ENCODE measurements around the gene MGAT5. TPM values are rescaled to one million over a fixed set of nuclear protein-coding genes. Genes with fewer than 3 reads are reported as not detected.

Gene MGAT5
- total RNA-seq, 1 donor from 2014 or later: 98.7 TPM

DNA sequence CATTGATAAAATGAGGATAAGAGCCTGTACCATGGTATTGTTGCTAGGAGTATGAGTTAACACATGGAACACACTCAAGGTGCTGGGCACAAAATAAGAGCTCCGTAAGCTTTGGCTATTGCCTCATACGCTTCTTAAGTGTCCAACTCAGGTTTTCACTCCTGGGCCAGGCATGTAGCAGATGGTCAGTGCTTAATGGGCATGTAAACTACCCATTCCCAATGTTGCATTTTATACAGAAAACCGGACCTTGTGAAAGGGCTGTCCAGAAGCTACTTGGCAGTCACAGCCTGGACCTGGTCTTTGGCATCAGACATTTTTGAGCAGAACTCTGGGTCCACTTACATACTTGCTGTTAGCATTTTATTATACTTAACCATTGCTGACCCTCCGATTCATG lies 26.9 kb downstream of the MGAT5 start:
- intact Hi-C loops (cut with micrococcal nuclease): no loop called here
- Histone ChIP-seq H3K27me3 (ENCODE audit: low read depth) (no peaks in the 10 kb centered on the region), H3K4me1 (peaks cover 75% of the 10 kb centered on the region), H3K4me3 (no peak overlapping the region), H3K9me3 (replicated peaks) (no peaks in the 10 kb centered on the region), H3K27ac (replicated peaks) (peak overlapping the region; percentile 69), H3K36me3 (no peaks in the 10 kb centered on the region)
- no peak for DNase-seq
- no peak for TF ChIP-seq CTCF (IDR thresholded peaks at IDR 0.05; ENCODE audit: borderline replicate concordance)

- Histone ChIP-seq H3K36me3 (no peaks in the 10 kb centered on the region), H3K27me3 (ENCODE audit: low read depth) (no peaks in the 10 kb centered on the region), H3K9me3 (replicated peaks) (no peaks in the 10 kb centered on the region), H3K27ac (replicated peaks) (peak overlapping the region; percentile 69), H3K4me3 (no peak overlapping the region), H3K4me1 (peaks cover 75% of the 10 kb centered on the region)
- DNase-seq: no peak
- intact Hi-C loops (cut with micrococcal nuclease): no loop called here
- TF ChIP-seq CTCF (IDR thresholded peaks at IDR 0.05; ENCODE audit: borderline replicate concordance): no peak
Observed at GRCh38 chr2:134281815-134282419, 28.0 kb downstream of the MGAT5 start.

DNA sequence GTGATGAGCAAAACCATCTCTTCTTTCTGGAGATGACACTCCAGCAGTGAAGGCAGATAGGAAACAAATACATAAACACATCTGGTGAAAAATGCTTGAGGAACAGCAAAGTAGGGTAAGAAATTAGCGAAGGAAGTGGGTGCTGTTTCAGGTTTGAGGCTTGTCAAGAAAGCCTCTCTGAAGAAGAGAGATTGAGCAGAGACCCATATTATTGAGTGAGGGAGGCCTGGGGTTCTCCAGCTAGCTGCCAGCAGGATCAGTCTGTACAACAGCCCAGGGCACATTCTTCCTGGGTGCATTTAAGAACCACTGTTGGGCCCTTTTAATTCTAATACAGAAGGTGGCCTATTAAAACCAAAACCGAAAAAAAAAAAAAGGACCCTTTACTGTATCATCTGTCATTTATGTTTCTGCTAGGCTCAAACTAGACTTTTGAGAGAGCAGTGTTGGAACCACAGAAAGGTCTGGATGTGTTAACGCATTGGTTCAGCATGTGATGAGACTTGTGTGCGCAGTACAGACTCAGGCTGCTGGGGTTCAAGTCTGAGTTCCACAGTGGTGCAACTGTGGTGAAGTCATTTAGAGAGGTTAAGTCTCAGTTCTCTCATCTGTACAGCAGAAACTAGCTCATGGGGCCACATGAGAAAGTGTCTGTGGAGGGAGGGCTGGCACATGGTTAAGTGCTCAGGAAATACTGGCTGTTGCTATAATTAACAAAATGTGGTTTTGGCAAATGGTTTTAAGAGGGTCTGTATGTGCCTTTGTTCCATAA lies 28.9 kb downstream of the MGAT5 start:
- H3K27me3 ChIP-seq (ENCODE audit: low read depth): no peaks in the 10 kb centered on the region
- DNase-seq: no peak
- no peak for TF ChIP-seq CTCF (IDR thresholded peaks at IDR 0.05; ENCODE audit: borderline replicate concordance)
- intact Hi-C loops (cut with micrococcal nuclease): no loop called here
- H3K36me3 ChIP-seq: no peaks in the 10 kb centered on the region
- peaks cover 80% of the 10 kb centered on the region for H3K4me1 ChIP-seq
- H3K4me3 ChIP-seq: no peak overlapping the region
- peak overlapping the region; percentile 69 for H3K27ac ChIP-seq (replicated peaks)
- H3K9me3 ChIP-seq (replicated peaks): no peaks in the 10 kb centered on the region

DNA sequence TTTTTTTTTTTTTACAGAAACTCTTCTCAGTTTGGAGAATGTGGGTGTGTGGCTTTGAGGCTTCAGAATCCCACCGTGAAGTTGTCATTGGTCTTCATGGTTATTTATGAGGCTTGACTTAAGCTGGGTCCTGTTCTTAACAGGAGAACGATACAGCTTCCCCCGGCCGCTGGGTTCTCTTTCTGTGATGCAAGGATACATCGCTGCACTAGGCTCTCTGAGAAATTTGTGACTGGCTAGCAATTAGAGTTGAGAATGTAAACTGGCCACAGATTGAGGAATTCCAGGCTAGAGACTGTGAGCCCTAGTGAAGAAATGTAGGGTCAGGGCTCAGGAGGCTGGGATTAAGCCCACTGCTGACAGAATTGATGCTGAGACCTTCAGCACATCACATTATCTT lies 29.8 kb downstream of the MGAT5 start:
- no peaks in the 10 kb centered on the region for H3K9me3 ChIP-seq (replicated peaks)
- H3K27ac ChIP-seq (replicated peaks): no peak overlapping the region
- no peaks in the 10 kb centered on the region for H3K36me3 ChIP-seq
- H3K4me1 ChIP-seq: peaks cover 80% of the 10 kb centered on the region
- no peak for TF ChIP-seq CTCF (IDR thresholded peaks at IDR 0.05; ENCODE audit: borderline replicate concordance)
- DNase-seq: no peak
- intact Hi-C loops (cut with micrococcal nuclease): no loop called here
- no peaks in the 10 kb centered on the region for H3K27me3 ChIP-seq (ENCODE audit: low read depth)
- H3K4me3 ChIP-seq: no peak overlapping the region

DNA sequence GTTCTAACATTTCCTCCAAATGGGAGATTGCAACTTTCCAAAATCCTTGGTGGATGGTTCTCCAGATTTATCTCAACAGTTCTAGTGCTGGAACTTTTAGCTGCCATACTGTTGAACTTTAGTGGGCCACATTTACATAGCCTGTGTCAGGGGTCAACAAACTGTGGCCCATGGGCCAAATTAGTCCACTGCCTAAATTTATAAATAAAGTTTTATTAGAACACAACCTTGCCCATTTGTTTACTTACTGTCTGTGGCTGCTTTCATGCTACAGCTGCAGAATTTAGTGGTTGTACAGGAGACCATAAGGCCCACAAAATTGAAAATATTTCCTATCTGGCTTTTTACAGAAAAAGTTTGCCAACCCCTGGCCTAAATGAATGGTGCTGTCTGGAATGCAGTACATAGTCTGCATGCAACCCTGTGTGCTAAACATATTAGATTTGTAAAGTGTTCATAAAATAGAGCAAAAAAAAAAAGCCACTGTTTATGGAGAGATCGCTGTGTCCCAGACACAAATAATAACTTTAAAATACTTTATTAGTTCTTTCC lies 30.3 kb downstream of the MGAT5 start:
- Histone ChIP-seq H3K27ac (replicated peaks) (no peak overlapping the region), H3K4me3 (no peak overlapping the region), H3K9me3 (replicated peaks) (no peaks in the 10 kb centered on the region), H3K4me1 (peaks cover 80% of the 10 kb centered on the region), H3K27me3 (ENCODE audit: low read depth) (no peaks in the 10 kb centered on the region), H3K36me3 (no peaks in the 10 kb centered on the region)
- intact Hi-C loops (cut with micrococcal nuclease): no loop called here
- no peak for TF ChIP-seq CTCF (IDR thresholded peaks at IDR 0.05; ENCODE audit: borderline replicate concordance)
- no peak for DNase-seq

All from left ventricle myocardium inferior (tissue), 1 donor.